Right lobe of liver (tissue), 6 donors: ENCODE results near the gene MAST4. TPM values are rescaled to one million over a fixed set of nuclear protein-coding genes. Genes with fewer than 3 reads are reported as not detected.

Experiments used
- ATAC-seq, 4 donors: fragments of 200-7000 bp; cut with Tn5 transposase; one replicate each; pipeline ENCODE4 v1.9.1; 2020; ENCODE audit warnings: mild to moderate bottlenecking in 4 of 4, moderate library complexity in 4 of 4
- DNase-seq, 3 donors: peaks; one replicate each; pipeline ENCODE4 v3.0.0-alpha.2; 2020
- H3K27ac ChIP-seq, 3 donors: fragments of 200-600 bp; one replicate each; pipeline ENCODE4 v1.8.0; 2022
- H3K27me3 ChIP-seq, 2 donors: fragments of 200-600 bp; one replicate each; pipeline ENCODE4 v1.8.0; 2022
- H3K36me3 ChIP-seq, 4 donors: fragments of 200-600 bp; sonication (generic) in 1 of 4; one replicate each; pipeline versions ENCODE4 v1.5.1 to v1.8.0; 2017 to 2022; ENCODE audit warnings: control low read depth in 1 of 4
- H3K4me1 ChIP-seq, 4 donors: fragments of 200-600 bp; sonication (generic) in 1 of 4; one replicate each; pipeline versions ENCODE4 v1.5.1 to v1.8.0; 2017 to 2022; ENCODE audit warnings: control low read depth in 1 of 4
- H3K4me3 ChIP-seq, 3 donors: fragments of 200-600 bp; one replicate each; pipeline ENCODE4 v1.8.0; 2022
- H3K9me3 ChIP-seq, 4 donors: fragments of 200-600 bp; sonication (generic) in 1 of 4; one replicate each; pipeline versions ENCODE4 v1.5.1 to v1.8.0; 2017 to 2022; ENCODE audit warnings: control low read depth in 1 of 4
- CTCF ChIP-seq, 4 donors: fragments of 200-600 bp in 3 of 4; fragments of 450-650 bp in 1 of 4; IDR thresholded peaks; one replicate each; pipeline versions ENCODE4 v1.5.1 to v1.8.0; 2016 to 2022; ENCODE audit warnings: antibody characterized with exemption in 4 of 4, mild to moderate bottlenecking in 2 of 4
- POLR2A ChIP-seq: fragments of 450-650 bp; IDR thresholded peaks from one replicate; pipeline ENCODE4 v1.6.1; 2017; ENCODE audit warnings: antibody characterized with exemption, mild to moderate bottlenecking
- WGBS: methylation state at CpG from one replicate; pipeline ENCODE4 v1.1.6; 2018; ENCODE audit warnings: low coverage, low lambda C conversion rate; ENCODE audit not compliant: insufficient coverage; ENCODE audit errors: missing lambda C conversion rate; 5-methylcytosine and 5-hydroxymethylcytosine counted together
- intact Hi-C, 2 donors: fragments of 100-400 bp; cut with DNase I; formaldehyde crosslinking; loops; one replicate each; pipeline versions ENCODE4 v1.11.2 to v1.14.1; 2022
- total RNA-seq, 6 experiments: library from RNA; depleted of rRNA in 2 of 6; stranded (reverse); fragments of >200 nt in 2 of 6; fragmentation: NEBNext Ultra II Directional in 3 of 6; extraction: Animal tissue kit (Norgen Biotek cat#: 25700) in 3 of 6; gene quantifications; one replicate each; pipeline versions ENCODE4 v1.1.0 to v1.2.4, GENCODE V29; 2016 to 2023
- donor health status: DM: no; HTN: yes; CAD: no.
- donor health status: DM: no; HTN: no; CAD: no.
- donor health status: DM: no; HTN: no; CAD: no.
- donor health status: DM: no; HTN: yes; CAD: no.
- donor health status: DM: no; HTN: yes; CAD: no.

MAST4 gene
- total RNA-seq, 6 experiments from 2014 or later, result 9.4 to 23.5 (median 13.9) TPM

GRCh38 chr5:67129768-67130167 is 533.6 kb downstream of the MAST4 start:
- peaks cover 0 to 5% (median 0%) of the 10 kb centered on the region in 4 donors for H3K36me3 ChIP-seq
- peaks cover 0 to 7% (median 0%) of the 10 kb centered on the region in 4 donors for H3K4me1 ChIP-seq
- intact Hi-C loops, result no loop called here
- no peak for TF ChIP-seq CTCF (IDR thresholded peaks at IDR 0.05)
- TF ChIP-seq POLR2A, result no peak
- DNase-seq (no peak), ATAC-seq (peak in 1 of 4 donors; percentile 67)
- no peaks in the 10 kb centered on the region for H3K9me3 ChIP-seq
- no peaks in the 10 kb centered on the region for H3K27me3 ChIP-seq
- 78% methylated on average over 2 of the region's 2 CpGs for WGBS
- H3K4me3 ChIP-seq, result no peak overlapping the region
- no peak overlapping the region for H3K27ac ChIP-seq

- intact Hi-C loops, result no loop called here
These were observed 537.0 kb downstream of the MAST4 start for GRCh38 chr5:67133217-67133616.

GRCh38 chr5:67133776-67134175 is 537.6 kb downstream of the MAST4 start:
- no peak for ATAC-seq
- H3K4me3 ChIP-seq, result no peak overlapping the region
- TF ChIP-seq CTCF (IDR thresholded peaks at IDR 0.05) (no peak), POLR2A (no peak)
- WGBS, result 65% methylated on average over 3 of the region's 3 CpGs
- no peaks in the 10 kb centered on the region for H3K9me3 ChIP-seq
- H3K4me1 ChIP-seq, result peaks cover 0 to 7% (median 0%) of the 10 kb centered on the region in 4 donors
- H3K36me3 ChIP-seq, result peaks cover 0 to 11% (median 0%) of the 10 kb centered on the region in 4 donors
- no peaks in the 10 kb centered on the region for H3K27me3 ChIP-seq
- DNase-seq, result no peak
- no peak overlapping the region for H3K27ac ChIP-seq
- intact Hi-C loops, result no loop called here

More at GRCh38 chr5:67133217-67133616, 537.0 kb downstream of the MAST4 start:
- TF ChIP-seq CTCF (IDR thresholded peaks at IDR 0.05) (no peak), POLR2A (no peak)
- Histone ChIP-seq H3K4me1 (peaks cover 0 to 7% (median 0%) of the 10 kb centered on the region in 4 donors), H3K27ac (no peak overlapping the region), H3K36me3 (peaks cover 0 to 11% (median 0%) of the 10 kb centered on the region in 4 donors), H3K27me3 (no peaks in the 10 kb centered on the region), H3K9me3 (no peaks in the 10 kb centered on the region), H3K4me3 (no peak overlapping the region)
- ATAC-seq (no peak), DNase-seq (no peak)
- 53% methylated on average over 2 of the region's 2 CpGs for WGBS

- Histone ChIP-seq H3K36me3 (peaks cover 0 to 9% (median 0%) of the 10 kb centered on the region in 4 donors), H3K4me1 (no peaks in the 10 kb centered on the region), H3K9me3 (no peaks in the 10 kb centered on the region), H3K4me3 (no peak overlapping the region), H3K27ac (no peak overlapping the region), H3K27me3 (no peaks in the 10 kb centered on the region)
- intact Hi-C loops, result no loop called here
- TF ChIP-seq CTCF (IDR thresholded peaks at IDR 0.05), result no peak
- no peak for TF ChIP-seq POLR2A
- WGBS, result 82% methylated on average over 6 of the region's 6 CpGs
- ATAC-seq (no peak), DNase-seq (no peak)
These were observed 539.3 kb downstream of the MAST4 start for GRCh38 chr5:67135381-67135984.
